Osteocyte (in vitro differentiated cells): Measurements from ENCODE around the gene EID3. TPM values are rescaled to one million over a fixed set of nuclear protein-coding genes. Genes with fewer than 3 reads are reported as not detected.

Experiments used
- DNase-seq: peaks from one replicate; pipeline ENCODE4 v3.0.0; 2021; ENCODE audit warnings: mixed read lengths; ENCODE audit not compliant: unreplicated experiment; ENCODE audit errors: extremely low spot score
- H3K27ac Mint-ChIP-seq: one replicate; pipeline ENCODE4 v1.8.0; 2021; ENCODE audit warnings: mild to moderate bottlenecking, mixed read lengths; ENCODE audit not compliant: unreplicated experiment
- H3K27me3 Mint-ChIP-seq: one replicate; pipeline ENCODE4 v1.8.0; 2021; ENCODE audit warnings: mixed read lengths; ENCODE audit not compliant: unreplicated experiment
- H3K36me3 Mint-ChIP-seq: one replicate; pipeline ENCODE4 v1.8.0; 2021; ENCODE audit warnings: mixed read lengths; ENCODE audit not compliant: unreplicated experiment
- H3K4me1 Mint-ChIP-seq: one replicate; pipeline ENCODE4 v1.8.0; 2021; ENCODE audit warnings: mixed read lengths; ENCODE audit not compliant: unreplicated experiment
- H3K4me3 Mint-ChIP-seq: one replicate; pipeline ENCODE4 v1.8.0; 2021; ENCODE audit warnings: mild to moderate bottlenecking, moderate library complexity, mixed read lengths; ENCODE audit not compliant: unreplicated experiment
- H3K9me3 Mint-ChIP-seq: one replicate; pipeline ENCODE4 v1.8.0; 2021; ENCODE audit warnings: mixed read lengths; ENCODE audit not compliant: unreplicated experiment
- total RNA-seq: library from RNA; stranded (reverse); gene quantifications from 2 replicates; pipeline ENCODE4 v1.2.1, GENCODE V29; 2021
- TF ChIP-seq, protein P1 (sequence below): fragments of 200-600 bp; sonication (generic); IDR thresholded peaks from 2 replicates; pipeline ENCODE4 v1.5.0; 2021; ENCODE audit warnings: antibody characterized with exemption, mild to moderate bottlenecking, moderate library complexity

EID3 gene
- total RNA-seq, 1 donor from 2014 or later = 3.7 TPM

DNA sequence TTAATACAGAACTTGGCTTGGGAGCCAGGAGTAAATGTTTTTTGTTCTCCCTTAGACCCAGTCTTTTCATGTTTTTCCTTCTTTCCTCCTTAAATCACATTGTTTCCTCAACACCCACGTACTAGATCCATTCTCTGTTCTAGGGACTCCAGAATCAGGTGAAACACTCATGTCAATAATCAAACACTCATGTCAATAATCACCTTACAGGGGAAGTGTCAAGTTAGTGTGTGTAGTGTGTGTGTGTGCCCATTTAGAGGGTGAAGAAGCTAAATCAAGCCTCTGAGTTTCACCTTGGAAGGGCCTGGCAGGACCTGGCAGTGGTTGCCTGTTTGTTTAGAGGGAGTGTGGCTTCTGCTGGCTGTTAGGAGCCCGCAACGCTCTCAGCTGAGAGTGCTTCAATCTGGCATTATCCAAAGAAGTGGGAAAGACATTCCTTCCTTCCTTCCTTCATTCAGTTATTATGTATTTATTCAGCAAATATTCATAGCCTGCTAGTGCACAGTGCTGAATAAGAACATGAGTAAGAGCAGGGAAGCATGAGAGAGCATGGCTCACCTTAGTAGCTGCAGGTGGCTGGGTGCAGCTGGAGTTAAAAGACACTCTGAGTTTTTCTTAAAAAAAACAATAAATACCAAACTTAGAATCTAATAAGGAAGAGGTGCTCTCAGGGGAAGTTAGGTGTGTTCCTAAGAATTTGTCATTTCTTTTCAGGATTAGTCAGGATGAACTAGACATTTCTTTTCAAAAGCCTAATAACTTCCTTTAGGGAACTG, 17.6 kb upstream of the EID3 start:
- H3K27me3 Mint-ChIP-seq = no peaks in the 10 kb centered on the region
- no peaks in the 10 kb centered on the region for H3K9me3 Mint-ChIP-seq
- H3K36me3 Mint-ChIP-seq = peaks cover 3% of the 10 kb centered on the region
- DNase-seq = no peak
- peak overlapping the region; percentile 99 for H3K4me3 Mint-ChIP-seq
- H3K4me1 Mint-ChIP-seq = peaks cover 31% of the 10 kb centered on the region
- H3K27ac Mint-ChIP-seq = peak overlapping the region; percentile 100
- TF ChIP-seq, protein P1, sequence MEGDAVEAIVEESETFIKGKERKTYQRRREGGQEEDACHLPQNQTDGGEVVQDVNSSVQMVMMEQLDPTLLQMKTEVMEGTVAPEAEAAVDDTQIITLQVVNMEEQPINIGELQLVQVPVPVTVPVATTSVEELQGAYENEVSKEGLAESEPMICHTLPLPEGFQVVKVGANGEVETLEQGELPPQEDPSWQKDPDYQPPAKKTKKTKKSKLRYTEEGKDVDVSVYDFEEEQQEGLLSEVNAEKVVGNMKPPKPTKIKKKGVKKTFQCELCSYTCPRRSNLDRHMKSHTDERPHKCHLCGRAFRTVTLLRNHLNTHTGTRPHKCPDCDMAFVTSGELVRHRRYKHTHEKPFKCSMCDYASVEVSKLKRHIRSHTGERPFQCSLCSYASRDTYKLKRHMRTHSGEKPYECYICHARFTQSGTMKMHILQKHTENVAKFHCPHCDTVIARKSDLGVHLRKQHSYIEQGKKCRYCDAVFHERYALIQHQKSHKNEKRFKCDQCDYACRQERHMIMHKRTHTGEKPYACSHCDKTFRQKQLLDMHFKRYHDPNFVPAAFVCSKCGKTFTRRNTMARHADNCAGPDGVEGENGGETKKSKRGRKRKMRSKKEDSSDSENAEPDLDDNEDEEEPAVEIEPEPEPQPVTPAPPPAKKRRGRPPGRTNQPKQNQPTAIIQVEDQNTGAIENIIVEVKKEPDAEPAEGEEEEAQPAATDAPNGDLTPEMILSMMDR = no peak

DNA sequence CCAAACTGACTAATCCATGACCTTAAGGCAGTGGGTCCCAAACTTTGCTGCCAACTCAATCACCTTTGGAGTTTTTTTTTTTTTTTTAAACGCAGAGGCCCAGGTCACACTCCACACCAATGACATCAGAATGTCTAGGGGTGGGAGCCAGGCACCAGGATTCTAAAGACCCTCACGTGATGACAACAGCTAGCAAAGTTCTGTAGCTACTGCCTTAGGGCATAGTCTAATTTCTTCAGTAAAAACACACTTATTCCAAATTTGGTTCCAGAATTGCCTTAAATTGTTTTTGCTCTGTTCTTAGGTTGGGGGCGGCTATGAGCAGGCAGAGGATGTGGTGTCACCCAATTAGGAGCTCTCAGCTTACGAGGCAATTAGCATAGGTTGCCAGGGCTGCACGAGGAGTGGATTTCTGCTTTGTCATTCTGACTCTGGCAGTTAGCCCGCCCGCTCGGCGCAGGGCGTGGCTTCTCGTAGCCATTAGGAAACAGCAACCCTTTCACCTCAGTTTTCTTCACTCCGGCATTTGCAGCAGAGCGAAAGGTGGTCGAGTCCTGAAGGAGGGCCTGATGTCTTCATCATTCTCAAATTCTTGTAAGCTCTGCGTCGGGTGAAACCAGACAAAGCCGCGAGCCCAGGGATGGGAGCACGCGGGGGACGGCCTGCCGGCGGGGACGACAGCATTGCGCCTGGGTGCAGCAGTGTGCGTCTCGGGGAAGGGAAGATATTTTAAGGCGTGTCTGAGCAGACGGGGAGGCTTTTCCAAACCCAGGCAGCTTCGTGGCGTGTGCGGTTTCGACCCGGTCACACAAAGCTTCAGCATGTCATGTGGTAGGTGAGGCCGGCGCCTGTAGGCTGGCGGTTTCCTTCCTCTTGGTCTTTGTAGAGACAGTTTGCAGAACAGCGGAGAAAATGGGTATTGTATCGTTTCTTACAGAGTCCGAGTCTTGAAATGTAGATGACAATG, 16.7 kb upstream of the EID3 start:
- H3K27ac Mint-ChIP-seq = peak overlapping the region; percentile 100
- no peaks in the 10 kb centered on the region for H3K9me3 Mint-ChIP-seq
- H3K27me3 Mint-ChIP-seq = no peaks in the 10 kb centered on the region
- H3K4me1 Mint-ChIP-seq = peaks cover 26% of the 10 kb centered on the region
- peak; percentile 95 for DNase-seq
- peaks cover 6% of the 10 kb centered on the region for H3K36me3 Mint-ChIP-seq
- H3K4me3 Mint-ChIP-seq = peak overlapping the region; percentile 99
- TF ChIP-seq, protein P1 = no peak

DNA sequence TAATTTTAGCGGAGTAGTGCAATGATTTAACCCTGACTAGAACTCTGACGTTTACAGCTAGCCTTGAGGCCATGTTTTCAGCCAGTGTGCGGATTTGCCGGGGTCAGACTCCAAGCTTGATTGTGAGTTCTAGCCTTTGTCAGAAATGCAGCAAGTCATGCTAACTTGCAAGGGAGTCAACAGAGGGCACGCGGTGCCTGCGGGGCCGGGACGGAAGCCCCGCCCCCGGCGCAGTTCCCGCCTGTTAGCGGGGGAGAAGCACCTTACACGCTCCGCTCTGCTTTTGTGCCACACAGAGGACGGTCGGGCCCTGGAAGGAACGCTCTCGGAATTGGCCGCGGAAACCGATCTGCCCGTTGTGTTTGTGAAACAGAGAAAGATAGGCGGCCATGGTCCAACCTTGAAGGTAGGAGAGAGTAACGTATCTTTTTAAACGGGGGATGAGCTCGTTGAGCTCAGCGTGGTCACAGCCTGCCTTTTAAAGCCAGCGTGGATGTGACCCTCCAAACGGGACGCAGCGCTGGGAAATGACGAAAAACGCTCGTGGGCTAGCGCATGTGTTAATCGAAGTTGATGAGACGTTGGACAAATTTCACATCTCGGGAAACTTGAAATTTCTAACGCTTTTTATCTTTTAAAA, 14.8 kb upstream of the EID3 start:
- H3K9me3 Mint-ChIP-seq = no peaks in the 10 kb centered on the region
- peaks cover 21% of the 10 kb centered on the region for H3K4me1 Mint-ChIP-seq
- no peaks in the 10 kb centered on the region for H3K27me3 Mint-ChIP-seq
- TF ChIP-seq, protein P1 = no peak
- H3K27ac Mint-ChIP-seq = peak overlapping the region; percentile 100
- peak; percentile 87 for DNase-seq
- H3K4me3 Mint-ChIP-seq = peak overlapping the region; percentile 99
- peaks cover 26% of the 10 kb centered on the region for H3K36me3 Mint-ChIP-seq

DNA sequence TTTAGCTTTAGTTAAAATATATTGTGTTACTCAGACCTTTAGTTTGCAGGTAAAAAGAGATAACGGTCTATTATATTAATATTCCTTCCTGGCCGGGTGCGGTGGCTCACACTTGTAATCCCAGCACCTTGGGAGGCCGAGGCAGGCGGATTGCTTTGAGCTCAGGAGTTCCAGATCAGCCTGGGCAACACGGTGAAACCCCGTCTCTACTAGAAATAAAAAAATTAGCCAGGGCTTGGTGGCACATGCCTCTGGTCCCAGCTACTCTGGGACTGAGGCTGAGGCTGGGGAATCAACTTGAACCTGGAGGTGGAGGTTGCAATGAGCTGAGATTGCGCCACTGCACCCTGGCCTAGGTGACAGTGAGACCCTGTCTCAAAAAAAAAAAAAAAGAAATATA, 13.2 kb upstream of the EID3 start:
- peaks cover 35% of the 10 kb centered on the region for H3K36me3 Mint-ChIP-seq
- no peak for DNase-seq
- no peaks in the 10 kb centered on the region for H3K9me3 Mint-ChIP-seq
- H3K27me3 Mint-ChIP-seq = no peaks in the 10 kb centered on the region
- peaks cover 25% of the 10 kb centered on the region for H3K4me1 Mint-ChIP-seq
- TF ChIP-seq, protein P1 = no peak
- H3K27ac Mint-ChIP-seq = no peak overlapping the region
- H3K4me3 Mint-ChIP-seq = peak overlapping the region; percentile 10
